ENCODE data around the gene RSAD1.

DNA sequence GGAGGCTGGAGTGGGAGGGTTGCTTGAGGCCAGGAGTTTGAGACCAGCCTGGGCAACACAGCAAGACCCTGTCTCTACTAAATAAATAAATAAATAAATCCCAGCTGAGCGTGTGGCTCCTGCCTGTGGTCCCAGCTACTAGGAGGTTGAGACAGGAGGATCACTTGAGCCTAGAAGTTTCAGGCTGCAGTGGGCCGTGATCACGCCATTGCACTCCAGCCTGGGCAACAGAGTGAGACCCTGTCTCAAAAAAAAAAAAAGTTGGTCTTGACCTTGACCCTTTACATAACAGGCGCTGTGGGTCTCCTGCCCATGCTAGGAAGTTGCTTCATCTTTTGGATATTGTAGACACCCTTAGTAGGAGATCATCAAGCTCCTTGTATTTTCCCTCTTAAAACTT lies 41.3 kb upstream of the RSAD1 start:
- TF ChIP-seq, protein P1, sequence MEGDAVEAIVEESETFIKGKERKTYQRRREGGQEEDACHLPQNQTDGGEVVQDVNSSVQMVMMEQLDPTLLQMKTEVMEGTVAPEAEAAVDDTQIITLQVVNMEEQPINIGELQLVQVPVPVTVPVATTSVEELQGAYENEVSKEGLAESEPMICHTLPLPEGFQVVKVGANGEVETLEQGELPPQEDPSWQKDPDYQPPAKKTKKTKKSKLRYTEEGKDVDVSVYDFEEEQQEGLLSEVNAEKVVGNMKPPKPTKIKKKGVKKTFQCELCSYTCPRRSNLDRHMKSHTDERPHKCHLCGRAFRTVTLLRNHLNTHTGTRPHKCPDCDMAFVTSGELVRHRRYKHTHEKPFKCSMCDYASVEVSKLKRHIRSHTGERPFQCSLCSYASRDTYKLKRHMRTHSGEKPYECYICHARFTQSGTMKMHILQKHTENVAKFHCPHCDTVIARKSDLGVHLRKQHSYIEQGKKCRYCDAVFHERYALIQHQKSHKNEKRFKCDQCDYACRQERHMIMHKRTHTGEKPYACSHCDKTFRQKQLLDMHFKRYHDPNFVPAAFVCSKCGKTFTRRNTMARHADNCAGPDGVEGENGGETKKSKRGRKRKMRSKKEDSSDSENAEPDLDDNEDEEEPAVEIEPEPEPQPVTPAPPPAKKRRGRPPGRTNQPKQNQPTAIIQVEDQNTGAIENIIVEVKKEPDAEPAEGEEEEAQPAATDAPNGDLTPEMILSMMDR (IDR thresholded peaks at IDR 0.05): no peak
- no peak for TF ChIP-seq POLR2A (IDR thresholded peaks at IDR 0.05)
